Stomach (tissue), 4 donors: ENCODE results near the gene SPCS3.

Experiments
- CTCF ChIP-seq, 7 experiments: fragments of 450-650 bp in 4 of 7; fragments of 200-600 bp in 3 of 7; sonication (generic) in 3 of 7; IDR thresholded peaks; one replicate each; pipeline ENCODE4 v1.5.1; 2016 to 2019; ENCODE audit warnings: antibody characterized with exemption in 7 of 7, control low read depth in 2 of 7, mild to moderate bottlenecking in 1 of 7
- POLR2AphosphoS5 ChIP-seq, 3 donors: sonication (generic); formaldehyde crosslinking; IDR thresholded peaks; one replicate each; pipeline ENCODE4 v1.6.1; 2016; ENCODE audit warnings: antibody characterized with exemption in 3 of 3

- TF ChIP-seq POLR2AphosphoS5 (IDR thresholded peaks at IDR 0.05): no peak
- TF ChIP-seq CTCF (IDR thresholded peaks at IDR 0.05): no peak
Measured at GRCh38 chr4:176367771-176368465, 48.2 kb downstream of the SPCS3 start.
